ENCODE measurements around the gene ANKRD22. TPM values are rescaled to one million over a fixed set of nuclear protein-coding genes. Genes with fewer than 3 reads are reported as not detected.

The ANKRD22 gene
- total and polyA plus RNA-seq, 2 donors from 2014 or later: 3.6 to 6.5 TPM

DNA sequence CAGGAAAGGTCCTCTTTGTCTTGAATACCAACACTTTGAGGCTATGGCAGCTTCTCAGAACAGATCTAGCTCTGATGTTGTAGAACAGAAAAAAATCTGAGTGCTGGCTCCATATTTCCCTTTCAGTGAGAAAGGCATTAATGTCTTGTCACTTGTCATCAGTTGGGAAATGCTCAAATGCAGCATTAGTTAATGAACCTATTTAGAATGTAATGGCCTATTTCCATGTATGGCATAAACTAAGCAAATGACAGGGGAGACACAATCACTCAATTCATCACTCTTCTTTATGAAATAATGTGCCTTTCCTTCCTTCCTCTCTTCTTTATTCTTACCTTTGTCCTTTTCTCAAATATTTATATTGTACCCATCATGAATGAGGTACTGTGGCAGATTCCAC lies 23.4 kb upstream of the ANKRD22 start:
- H3K4me3 ChIP-seq (ENCODE audit: low read length in 3 of 3): no peak overlapping the region
- TF ChIP-seq, protein P1, sequence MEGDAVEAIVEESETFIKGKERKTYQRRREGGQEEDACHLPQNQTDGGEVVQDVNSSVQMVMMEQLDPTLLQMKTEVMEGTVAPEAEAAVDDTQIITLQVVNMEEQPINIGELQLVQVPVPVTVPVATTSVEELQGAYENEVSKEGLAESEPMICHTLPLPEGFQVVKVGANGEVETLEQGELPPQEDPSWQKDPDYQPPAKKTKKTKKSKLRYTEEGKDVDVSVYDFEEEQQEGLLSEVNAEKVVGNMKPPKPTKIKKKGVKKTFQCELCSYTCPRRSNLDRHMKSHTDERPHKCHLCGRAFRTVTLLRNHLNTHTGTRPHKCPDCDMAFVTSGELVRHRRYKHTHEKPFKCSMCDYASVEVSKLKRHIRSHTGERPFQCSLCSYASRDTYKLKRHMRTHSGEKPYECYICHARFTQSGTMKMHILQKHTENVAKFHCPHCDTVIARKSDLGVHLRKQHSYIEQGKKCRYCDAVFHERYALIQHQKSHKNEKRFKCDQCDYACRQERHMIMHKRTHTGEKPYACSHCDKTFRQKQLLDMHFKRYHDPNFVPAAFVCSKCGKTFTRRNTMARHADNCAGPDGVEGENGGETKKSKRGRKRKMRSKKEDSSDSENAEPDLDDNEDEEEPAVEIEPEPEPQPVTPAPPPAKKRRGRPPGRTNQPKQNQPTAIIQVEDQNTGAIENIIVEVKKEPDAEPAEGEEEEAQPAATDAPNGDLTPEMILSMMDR (IDR thresholded peaks at IDR 0.05; ENCODE audit: borderline replicate concordance, extremely low read depth, insufficient read depth): no peak
- intact Hi-C loops (cut with DNase I): no loop called here
- H3K4me1 ChIP-seq (ENCODE audit: control insufficient read depth in 2 of 3, insufficient read depth in 2 of 3, low read depth in 1 of 3, low read length in 3 of 3): no peaks in the 10 kb centered on the region
- no peaks in the 10 kb centered on the region for H3K9me3 ChIP-seq (ENCODE audit: control insufficient read depth in 2 of 3, insufficient read depth in 1 of 3, low read length in 3 of 3)
- DNase-seq: no peak
- no peak for FAIRE-seq
- H3K27ac ChIP-seq (ENCODE audit: low read depth in 2 of 2, low read length in 2 of 2): no peak overlapping the region
- H3K9ac ChIP-seq (ENCODE audit: low read length in 3 of 3): no peak overlapping the region
- H3K27me3 ChIP-seq (ENCODE audit: control insufficient read depth, insufficient read depth, low read length): peaks cover 3% of the 10 kb centered on the region
- no peaks in the 10 kb centered on the region for H3K36me3 ChIP-seq (ENCODE audit: control insufficient read depth in 2 of 3, insufficient read depth in 3 of 3, low read length in 3 of 3)

DNA sequence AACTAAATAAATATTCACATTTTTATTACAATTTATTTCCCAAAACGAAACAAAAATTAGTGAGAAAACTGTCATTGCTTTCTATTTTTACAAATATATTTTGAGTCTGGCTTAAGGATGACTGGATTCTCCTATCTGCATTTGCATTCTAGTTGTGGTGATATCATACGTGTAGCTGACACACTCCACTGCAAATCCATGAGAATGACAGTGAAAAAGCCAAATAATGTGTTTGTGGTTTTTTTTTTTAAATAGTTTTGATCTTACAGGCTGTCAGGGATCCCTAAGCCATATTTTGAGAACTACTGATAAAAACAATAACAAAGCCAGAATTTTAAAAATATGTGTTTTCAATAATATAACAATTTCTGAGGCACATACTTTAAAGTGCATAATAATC lies 22.6 kb upstream of the ANKRD22 start:
- Histone ChIP-seq H3K9me3 (ENCODE audit: control insufficient read depth in 2 of 3, insufficient read depth in 1 of 3, low read length in 3 of 3) (no peaks in the 10 kb centered on the region), H3K36me3 (ENCODE audit: control insufficient read depth in 2 of 3, insufficient read depth in 3 of 3, low read length in 3 of 3) (no peaks in the 10 kb centered on the region), H3K27me3 (ENCODE audit: control insufficient read depth, insufficient read depth, low read length) (peaks cover 3% of the 10 kb centered on the region), H3K4me1 (ENCODE audit: control insufficient read depth in 2 of 3, insufficient read depth in 2 of 3, low read depth in 1 of 3, low read length in 3 of 3) (no peaks in the 10 kb centered on the region), H3K4me3 (ENCODE audit: low read length in 3 of 3) (no peak overlapping the region), H3K27ac (ENCODE audit: low read depth in 2 of 2, low read length in 2 of 2) (no peak overlapping the region), H3K9ac (ENCODE audit: low read length in 3 of 3) (no peak overlapping the region)
- FAIRE-seq: no peak
- intact Hi-C loops (cut with DNase I): no loop called here
- TF ChIP-seq, protein P1 (IDR thresholded peaks at IDR 0.05; ENCODE audit: borderline replicate concordance, extremely low read depth, insufficient read depth): no peak
- no peak for DNase-seq

DNA sequence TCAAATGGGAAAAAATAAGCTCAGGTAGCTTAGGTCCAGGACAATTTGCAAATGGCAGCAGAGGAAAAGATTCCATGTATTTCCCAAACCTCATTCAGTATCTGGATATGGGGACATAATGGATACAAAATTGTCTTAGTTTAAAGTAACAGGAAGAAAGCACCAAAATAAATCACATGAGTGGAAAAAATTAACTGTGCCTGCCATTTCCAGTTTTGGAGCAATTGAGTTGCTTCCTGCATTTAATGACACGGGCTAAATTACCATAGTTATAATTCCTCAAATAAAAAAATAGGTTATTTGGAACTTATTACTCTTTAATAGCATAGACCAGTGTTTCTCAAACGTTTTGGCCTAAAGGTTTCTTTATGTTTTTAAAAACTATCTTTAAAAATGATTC lies 22.1 kb upstream of the ANKRD22 start:
- FAIRE-seq: no peak

More for the DNA sequence above, 22.1 kb upstream of the ANKRD22 start:
- Histone ChIP-seq H3K36me3 (ENCODE audit: control insufficient read depth in 2 of 3, insufficient read depth in 3 of 3, low read length in 3 of 3) (no peaks in the 10 kb centered on the region), H3K4me3 (ENCODE audit: low read length in 3 of 3) (no peak overlapping the region), H3K9me3 (ENCODE audit: control insufficient read depth in 2 of 3, insufficient read depth in 1 of 3, low read length in 3 of 3) (no peaks in the 10 kb centered on the region), H3K9ac (ENCODE audit: low read length in 3 of 3) (no peak overlapping the region), H3K4me1 (ENCODE audit: control insufficient read depth in 2 of 3, insufficient read depth in 2 of 3, low read depth in 1 of 3, low read length in 3 of 3) (no peaks in the 10 kb centered on the region), H3K27me3 (ENCODE audit: control insufficient read depth, insufficient read depth, low read length) (peaks cover 3% of the 10 kb centered on the region), H3K27ac (ENCODE audit: low read depth in 2 of 2, low read length in 2 of 2) (no peak overlapping the region)
- DNase-seq: no peak
- TF ChIP-seq, protein P1 (IDR thresholded peaks at IDR 0.05; ENCODE audit: borderline replicate concordance, extremely low read depth, insufficient read depth): no peak
- intact Hi-C loops (cut with DNase I): no loop called here

Measured in kidney (tissue), 14 donors.